Heart left ventricle (tissue), 16 donors: ENCODE results near the gene MAPK4. TPM values are rescaled to one million over a fixed set of nuclear protein-coding genes. Genes with fewer than 3 reads are reported as not detected.
A peak's percentile ranks its signal among the peaks of the same experiment; 100 is the strongest.

Source experiments
- ATAC-seq, 4 donors: fragments of 200-7000 bp; cut with Tn5 transposase; one replicate each; pipeline ENCODE4 v1.9.1; 2020 to 2022; ENCODE audit warnings: moderate library complexity in 4 of 4, mild to moderate bottlenecking in 3 of 4, moderate number of reproducible peaks in 1 of 4
- DNase-seq, 5 donors: peaks; one replicate each; pipeline ENCODE4 v3.0.0-alpha.2; 2020
- H3K27ac ChIP-seq, 12 donors: fragments of 200-600 bp; sonication (generic) in 4 of 12; one replicate each; pipeline versions ENCODE4 v1.5.0 to v1.8.0; 2016 to 2022; ENCODE audit warnings: mild to moderate bottlenecking in 2 of 12
- H3K27me3 ChIP-seq, 9 donors: fragments of 200-600 bp; sonication (generic) in 2 of 9; one replicate each; pipeline versions ENCODE4 v1.5.1 to v1.8.0; 2016 to 2022; ENCODE audit warnings: mild to moderate bottlenecking in 3 of 9
- H3K36me3 ChIP-seq, 9 donors: fragments of 200-600 bp; sonication (generic) in 2 of 9; one replicate each; pipeline versions ENCODE4 v1.5.0 to v1.8.0; 2018 to 2022; ENCODE audit warnings: mild to moderate bottlenecking in 2 of 9
- H3K4me1 ChIP-seq, 12 donors: fragments of 200-600 bp; sonication (generic) in 4 of 12; one replicate each; pipeline versions ENCODE4 v1.5.0 to v1.8.0; 2016 to 2022; ENCODE audit warnings: mild to moderate bottlenecking in 3 of 12
- H3K4me3 ChIP-seq, 12 donors: fragments of 200-600 bp; sonication (generic) in 4 of 12; one replicate each; pipeline versions ENCODE4 v1.5.0 to v1.8.0; 2017 to 2022; ENCODE audit warnings: mild to moderate bottlenecking in 9 of 12, moderate library complexity in 4 of 12
- H3K9me3 ChIP-seq, 12 donors: fragments of 200-600 bp; sonication (generic) in 4 of 12; one replicate each; pipeline versions ENCODE4 v1.5.0 to v1.8.0; 2016 to 2022; ENCODE audit warnings: mild to moderate bottlenecking in 1 of 12
- POLR2A ChIP-seq, 2 donors: fragments of 450-650 bp; IDR thresholded peaks; one replicate each; pipeline ENCODE4 v1.6.1; 2017; ENCODE audit warnings: antibody characterized with exemption in 2 of 2, mild to moderate bottlenecking in 2 of 2, moderate library complexity in 2 of 2
- WGBS, 4 donors: extraction: QIAGEN DNeasy Blood & Tissue Kit in 2 of 4; methylation state at CpG; one replicate each; pipeline versions ENCODE4 v1.1.5 to v1.1.7; 2013 to 2018; 5-methylcytosine and 5-hydroxymethylcytosine counted together
- intact Hi-C, 10 donors: fragments of 100-400 bp; cut with DNase I; formaldehyde crosslinking; loops; one replicate each; pipeline versions ENCODE4 v1.11.1 to v1.14.2; 2022
- polyA plus RNA-seq, 2 donors: library from polyadenylated mRNA; stranded (reverse); fragments of 200-250 nt; gene quantifications; one replicate each; pipeline ENCODE4 v1.2.3, GENCODE V29; 2013
- total RNA-seq, 9 donors: library from RNA; depleted of rRNA in 2 of 9; stranded (reverse); fragments of >200 nt in 2 of 9; fragmentation: NEBNext Ultra II Directional in 3 of 9; extraction: Animal tissue kit (Norgen Biotek cat#: 25700) in 3 of 9; gene quantifications; one replicate each; pipeline versions ENCODE4 v1.1.0 to v1.2.4, GENCODE V29; 2016 to 2023
- TF ChIP-seq, protein P1 (sequence below), 12 donors: fragments of 200-600 bp; sonication (generic) in 4 of 12; IDR thresholded peaks; one replicate each; pipeline versions ENCODE4 v1.5.0 to v1.8.0; 2018 to 2022; ENCODE audit warnings: antibody characterized with exemption in 12 of 12, mild to moderate bottlenecking in 5 of 12
- donor health status: ischemic (EF 13 %, LVEDD 7.1; RV severe dilation, severe dysfunction).
- donor health status: healthy with polysubstance abuse.
- donor health status: DM: no; HTN: yes; CAD: no.
- donor health status: DM: no; HTN: no; CAD: no.
- donor health status: ischemic (EF 25% LVEDD 6.9; RV normal size, moderate dysfunction).
- donor health status: ischemic (EF 25% LVEDD 5.7; RV mildly dilated, moderate dysfunction).
- donor health status: healthy.
- donor health status: DM: yes; HTN: yes; CAD: no.
- donor health status: ischemic (EF 35%, LVEDD 5.7; RV mildly dilated, moderate dysfunction).
- donor health status: nonischemic (EF 11% LVEDD 7.7; RV severe dilation, severe dysfunction).
- donor health status: DM: yes; HTN: yes; CAD: no.
- donor health status: PGD.
- donor health status: ischemic (EF 29% LVEDD 5.4; RV normal size, mild dysfunction).
- donor health status: nonischemic (EF 23%, LVEDD 6.1; RV moderate dilation, normal function).

The MAPK4 gene
- total and polyA plus RNA-seq, 11 donors: 8.5 to 169 (median 30.1) TPM

DNA sequence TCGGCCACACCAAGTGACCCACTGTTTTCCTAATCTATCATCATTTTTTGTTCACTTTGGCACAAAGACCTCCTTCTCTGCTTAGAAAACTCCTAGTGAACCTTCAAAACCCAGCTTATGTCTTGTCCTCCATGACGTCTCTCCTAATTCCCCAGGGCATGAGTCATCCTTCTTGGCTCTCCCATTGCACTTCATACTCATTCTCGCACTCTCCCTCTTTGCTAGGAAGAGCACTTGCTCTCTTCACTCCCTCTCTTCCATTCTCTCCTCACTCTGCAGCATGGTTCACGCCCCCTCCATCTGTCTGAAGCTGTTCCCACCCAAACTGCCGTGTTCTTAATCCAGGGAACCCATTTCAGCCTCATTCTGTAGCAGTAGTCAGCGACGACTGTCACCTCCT is 156.0 kb downstream of the MAPK4 start:
- H3K36me3 ChIP-seq: peaks cover 0 to 6% (median 0%) of the 10 kb centered on the region in 9 donors
- 81 to 85% (median 84%) methylated on average over 7 of the region's 7 CpGs for WGBS, 4 donors
- ATAC-seq (no peak), DNase-seq (no peak)
- H3K27ac ChIP-seq: no peak overlapping the region
- H3K4me1 ChIP-seq: no peaks in the 10 kb centered on the region
- no peak for TF ChIP-seq POLR2A (IDR thresholded peaks at IDR 0.05)
- TF ChIP-seq, protein P1, sequence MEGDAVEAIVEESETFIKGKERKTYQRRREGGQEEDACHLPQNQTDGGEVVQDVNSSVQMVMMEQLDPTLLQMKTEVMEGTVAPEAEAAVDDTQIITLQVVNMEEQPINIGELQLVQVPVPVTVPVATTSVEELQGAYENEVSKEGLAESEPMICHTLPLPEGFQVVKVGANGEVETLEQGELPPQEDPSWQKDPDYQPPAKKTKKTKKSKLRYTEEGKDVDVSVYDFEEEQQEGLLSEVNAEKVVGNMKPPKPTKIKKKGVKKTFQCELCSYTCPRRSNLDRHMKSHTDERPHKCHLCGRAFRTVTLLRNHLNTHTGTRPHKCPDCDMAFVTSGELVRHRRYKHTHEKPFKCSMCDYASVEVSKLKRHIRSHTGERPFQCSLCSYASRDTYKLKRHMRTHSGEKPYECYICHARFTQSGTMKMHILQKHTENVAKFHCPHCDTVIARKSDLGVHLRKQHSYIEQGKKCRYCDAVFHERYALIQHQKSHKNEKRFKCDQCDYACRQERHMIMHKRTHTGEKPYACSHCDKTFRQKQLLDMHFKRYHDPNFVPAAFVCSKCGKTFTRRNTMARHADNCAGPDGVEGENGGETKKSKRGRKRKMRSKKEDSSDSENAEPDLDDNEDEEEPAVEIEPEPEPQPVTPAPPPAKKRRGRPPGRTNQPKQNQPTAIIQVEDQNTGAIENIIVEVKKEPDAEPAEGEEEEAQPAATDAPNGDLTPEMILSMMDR (IDR thresholded peaks at IDR 0.05): no peak
- no peak overlapping the region for H3K4me3 ChIP-seq
- intact Hi-C loops: no loop called here
- no peaks in the 10 kb centered on the region for H3K27me3 ChIP-seq
- peaks cover 0 to 7% (median 0%) of the 10 kb centered on the region in 12 donors for H3K9me3 ChIP-seq

DNA sequence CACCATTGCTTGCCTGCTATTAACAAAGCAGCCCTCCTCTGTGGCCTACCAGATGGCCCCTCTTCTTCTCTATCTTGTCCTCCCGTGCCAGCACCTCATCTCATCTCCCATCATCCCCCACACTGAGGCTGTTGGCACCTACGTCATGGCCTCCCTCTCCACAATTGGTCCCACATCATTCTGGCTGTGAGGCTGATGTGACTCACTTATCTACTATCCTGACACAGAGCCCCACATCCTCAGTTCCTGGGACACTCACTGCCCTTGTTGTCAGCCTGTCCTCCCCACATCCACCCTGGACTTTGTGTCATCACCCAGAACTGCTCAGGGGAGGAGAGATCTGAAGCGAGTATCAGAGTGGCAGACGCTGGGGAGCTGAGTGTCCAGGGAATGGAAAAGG is 157.0 kb downstream of the MAPK4 start:
- 56 to 71% (median 65%) methylated on average over 4 of the region's 4 CpGs for WGBS, 4 donors
- Histone ChIP-seq H3K4me3 (no peak overlapping the region), H3K27ac (no peak overlapping the region), H3K27me3 (no peaks in the 10 kb centered on the region), H3K4me1 (no peaks in the 10 kb centered on the region), H3K9me3 (peaks cover 0 to 7% (median 0%) of the 10 kb centered on the region in 12 donors), H3K36me3 (peaks cover 0 to 6% (median 0%) of the 10 kb centered on the region in 9 donors)
- TF ChIP-seq, protein P1 (IDR thresholded peaks at IDR 0.05): no peak
- no peak for TF ChIP-seq POLR2A (IDR thresholded peaks at IDR 0.05)
- intact Hi-C loops: no loop called here
- peak in 1 of 5 donors; percentile 54 for DNase-seq
- ATAC-seq: peak in 3 of 4 donors; percentile 32 to 59 (median 42)

DNA sequence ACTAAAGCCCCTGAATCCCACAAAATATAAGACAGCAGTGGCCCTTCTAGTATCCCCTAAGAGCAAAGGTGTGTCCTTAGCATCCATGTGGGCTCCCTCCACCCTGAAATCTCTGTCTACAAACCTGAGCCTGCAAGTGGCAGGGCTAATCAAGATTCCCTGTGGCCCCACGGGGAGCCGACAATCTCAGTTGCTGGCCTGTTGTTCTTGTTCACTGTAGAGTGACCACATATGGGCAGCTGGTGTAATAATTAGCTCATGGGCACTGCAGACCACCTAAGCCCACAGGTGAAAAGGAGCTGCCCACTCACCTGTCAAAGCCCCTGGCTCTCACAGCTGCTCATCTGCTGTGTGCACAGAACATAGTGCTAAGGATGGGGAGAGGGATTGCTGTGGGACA is 157.7 kb downstream of the MAPK4 start:
- peaks cover 0 to 7% (median 0%) of the 10 kb centered on the region in 12 donors for H3K9me3 ChIP-seq
- H3K27me3 ChIP-seq: no peaks in the 10 kb centered on the region
- ATAC-seq: no peak
- no peak overlapping the region for H3K27ac ChIP-seq
- TF ChIP-seq, protein P1 (IDR thresholded peaks at IDR 0.05): no peak
- TF ChIP-seq POLR2A (IDR thresholded peaks at IDR 0.05): no peak
- intact Hi-C loops: no loop called here
- DNase-seq: no peak
- 71 to 94% (median 75%) methylated on average over 2 of the region's 2 CpGs for WGBS, 4 donors
- H3K36me3 ChIP-seq: peaks cover 0 to 6% (median 0%) of the 10 kb centered on the region in 9 donors
- H3K4me1 ChIP-seq: no peaks in the 10 kb centered on the region
- H3K4me3 ChIP-seq: no peak overlapping the region

DNA sequence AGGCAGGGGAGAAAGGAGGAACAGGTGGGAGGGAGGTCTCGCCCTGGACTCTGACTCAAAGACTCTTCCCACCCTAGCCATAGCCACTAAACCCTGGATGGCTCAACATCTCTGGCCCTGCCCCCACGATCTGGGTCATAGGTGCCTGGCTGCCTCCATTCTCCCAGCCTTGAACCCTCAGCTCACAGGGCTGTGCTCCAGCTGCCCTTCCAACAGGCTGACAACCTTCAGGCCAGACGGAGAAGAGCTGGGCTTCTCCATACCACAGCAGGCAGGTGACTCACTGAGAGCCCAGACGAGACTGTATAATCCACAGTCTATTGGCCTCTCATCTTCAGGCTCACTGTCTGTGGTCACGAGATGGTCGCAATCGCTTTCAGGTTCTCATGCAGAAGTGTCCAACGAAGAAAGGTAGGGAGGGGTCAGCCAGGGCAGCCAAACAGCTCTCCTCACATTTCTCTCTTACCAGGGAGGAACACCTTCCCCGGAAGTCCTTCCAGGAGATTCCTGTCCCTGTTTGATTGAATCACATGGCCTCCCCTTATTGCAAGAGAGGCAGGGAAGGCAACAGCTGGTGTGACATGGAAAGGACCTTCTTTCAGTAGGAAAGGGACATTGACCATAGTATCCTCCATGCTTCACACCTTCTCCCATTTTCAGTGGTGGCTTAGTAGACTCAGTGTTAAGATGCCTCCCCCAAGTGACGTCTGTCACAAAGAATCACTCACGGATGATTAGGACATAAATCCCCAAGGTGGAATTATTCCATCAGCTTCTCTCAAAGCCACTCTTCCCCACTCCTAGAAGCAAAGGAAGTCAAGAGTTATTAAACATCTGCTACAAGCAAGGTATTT is 159.8 kb downstream of the MAPK4 start:
- WGBS, 4 donors: 70 to 83% (median 79%) methylated on average over 11 of the region's 11 CpGs
- peaks cover 0 to 7% (median 0%) of the 10 kb centered on the region in 12 donors for H3K9me3 ChIP-seq
- no peak overlapping the region for H3K27ac ChIP-seq
- peaks cover 0 to 6% (median 0%) of the 10 kb centered on the region in 9 donors for H3K36me3 ChIP-seq
- H3K27me3 ChIP-seq: no peaks in the 10 kb centered on the region
- DNase-seq (no peak), ATAC-seq (no peak)
- H3K4me1 ChIP-seq: peaks cover 0 to 4% (median 1%) of the 10 kb centered on the region in 12 donors
- no peak overlapping the region for H3K4me3 ChIP-seq
- no peak for TF ChIP-seq POLR2A (IDR thresholded peaks at IDR 0.05)
- TF ChIP-seq, protein P1 (IDR thresholded peaks at IDR 0.05): no peak
- intact Hi-C loops: loop anchor here in 2 of 10 donors (10.0 kb wide), 2 partner anchors 55 to 65 kb away; no protein-coding TSS in a partner anchor
